Endodermal cell (in vitro differentiated cells): Measurements from ENCODE around the gene KIF5C. TPM values are rescaled to one million over a fixed set of nuclear protein-coding genes. Genes with fewer than 3 reads are reported as not detected.

Experiments used
- DNase-seq: peaks from one replicate; pipeline ENCODE4 v3.0.0-alpha.2; 2017
- H3K27ac ChIP-seq: 2 replicates; pipeline ENCODE4 v1.5.1; 2013; ENCODE audit warnings: mild to moderate bottlenecking, low read depth, low read length, moderate library complexity
- H3K27me3 ChIP-seq: 2 replicates; pipeline ENCODE4 v1.6.1; 2013; ENCODE audit warnings: mild to moderate bottlenecking, low read length, moderate library complexity; ENCODE audit not compliant: insufficient read depth, control insufficient read depth, poor library complexity, severe bottlenecking
- H3K36me3 ChIP-seq: 2 replicates; pipeline ENCODE4 v1.7.0; 2013; ENCODE audit warnings: mild to moderate bottlenecking, low read length, moderate library complexity; ENCODE audit not compliant: control insufficient read depth, insufficient read depth
- H3K4me1 ChIP-seq: one replicate; pipeline ENCODE4 v1.7.0; 2013; ENCODE audit warnings: low read length; ENCODE audit not compliant: control insufficient read depth, insufficient read depth
- H3K4me3 ChIP-seq: 2 replicates; pipeline ENCODE4 v1.5.1; 2013; ENCODE audit warnings: mild to moderate bottlenecking, low read length, moderate library complexity
- H3K9ac ChIP-seq: 2 replicates; pipeline ENCODE4 v1.6.1; 2013; ENCODE audit warnings: mild to moderate bottlenecking, low read length, moderate library complexity; ENCODE audit not compliant: poor library complexity, severe bottlenecking; ENCODE audit errors: extremely low read depth
- H3K9me3 ChIP-seq: 2 replicates; pipeline ENCODE4 v1.6.1; 2013; ENCODE audit warnings: mild to moderate bottlenecking, low read length, moderate library complexity; ENCODE audit not compliant: control insufficient read depth
- H3K27ac Mint-ChIP-seq: 2 replicates; pipeline ENCODE4 v1.8.0; 2020; ENCODE audit warnings: mixed read lengths
- H3K27me3 Mint-ChIP-seq: 2 replicates; pipeline ENCODE4 v1.8.0; 2021; ENCODE audit warnings: mild to moderate bottlenecking, mixed read lengths; ENCODE audit not compliant: insufficient read depth
- H3K36me3 Mint-ChIP-seq: 2 replicates; pipeline ENCODE4 v1.8.0; 2020; ENCODE audit warnings: low read depth, mixed read lengths
- H3K4me1 Mint-ChIP-seq: 2 replicates; pipeline ENCODE4 v1.8.0; 2020; ENCODE audit warnings: mixed read lengths
- H3K4me3 Mint-ChIP-seq: 2 replicates; pipeline ENCODE4 v1.8.0; 2020; ENCODE audit warnings: mild to moderate bottlenecking, moderate library complexity, mixed read lengths
- H3K9me3 Mint-ChIP-seq: 2 replicates; pipeline ENCODE4 v1.8.0; 2020; ENCODE audit warnings: mild to moderate bottlenecking, mixed read lengths
- CTCF ChIP-seq: fragments of 200-600 bp; sonication (generic); conservative IDR thresholded peaks from 2 replicates; pipeline ENCODE4 v1.5.0; 2021; ENCODE audit warnings: antibody characterized with exemption, mild to moderate bottlenecking
- WGBS, 2 experiments: methylation state at CpG; one replicate each; pipeline versions ENCODE4 v1.1.5 to v1.1.7; 2013; ENCODE audit warnings: missing lambda C conversion rate in 2 of 2, mixed read lengths in 1 of 2; ENCODE audit not compliant: insufficient coverage in 1 of 2, insufficient read length in 1 of 2; 5-methylcytosine and 5-hydroxymethylcytosine counted together
- total RNA-seq, 2 donors: library from RNA; stranded (reverse); fragmentation: NEBNext Ultra II Directional in 1 of 2; extraction: Animal tissue kit (Norgen Biotek cat#: 25700) in 1 of 2; gene quantifications; 2 replicates in 1 of 2; 3 replicates in 1 of 2; pipeline ENCODE4 v1.2.1, GENCODE V29; 2021

Gene KIF5C
- total RNA-seq, 2 donors from 2014 or later = 39.1 to 41.9 TPM

- H3K4me3 Mint-ChIP-seq = no peak overlapping the region
- no peak for DNase-seq
- H3K4me1 Mint-ChIP-seq = no peaks in the 10 kb centered on the region
- peaks cover 32% of the 10 kb centered on the region for H3K36me3 Mint-ChIP-seq
- H3K9me3 Mint-ChIP-seq = no peaks in the 10 kb centered on the region
- Histone ChIP-seq H3K4me3 (no peak overlapping the region), H3K4me1 (no peaks in the 10 kb centered on the region), H3K36me3 (peaks cover 43% of the 10 kb centered on the region), H3K27me3 (no peaks in the 10 kb centered on the region), H3K9ac (no peak overlapping the region), H3K27ac (no peak overlapping the region), H3K9me3 (no peaks in the 10 kb centered on the region)
- no peaks in the 10 kb centered on the region for H3K27me3 Mint-ChIP-seq
- no peak for TF ChIP-seq CTCF
- H3K27ac Mint-ChIP-seq = no peak overlapping the region
Observed at GRCh38 chr2:148983896-148984295, 108.9 kb downstream of the KIF5C start.

- no peak overlapping the region for H3K9ac ChIP-seq
- Mint-ChIP-seq H3K4me1 (no peaks in the 10 kb centered on the region), H3K4me3 (no peak overlapping the region), H3K27ac (no peak overlapping the region), H3K9me3 (no peaks in the 10 kb centered on the region), H3K36me3 (peaks cover 32% of the 10 kb centered on the region), H3K27me3 (no peaks in the 10 kb centered on the region)
- H3K27me3 ChIP-seq = no peaks in the 10 kb centered on the region
- no peak overlapping the region for H3K27ac ChIP-seq
- TF ChIP-seq CTCF = no peak
- H3K9me3 ChIP-seq = no peaks in the 10 kb centered on the region
- no peak for DNase-seq
- H3K36me3 ChIP-seq = peaks cover 43% of the 10 kb centered on the region
- no peak overlapping the region for H3K4me3 ChIP-seq
- H3K4me1 ChIP-seq = no peaks in the 10 kb centered on the region
Observed at GRCh38 chr2:148984449-148984848, 109.4 kb downstream of the KIF5C start.

- Histone ChIP-seq H3K9me3 (no peaks in the 10 kb centered on the region), H3K27ac (no peak overlapping the region), H3K4me1 (no peaks in the 10 kb centered on the region), H3K36me3 (peaks cover 27% of the 10 kb centered on the region), H3K27me3 (no peaks in the 10 kb centered on the region), H3K4me3 (no peak overlapping the region), H3K9ac (no peak overlapping the region)
- no peak overlapping the region for H3K27ac Mint-ChIP-seq
- peaks cover 27% of the 10 kb centered on the region for H3K36me3 Mint-ChIP-seq
- H3K9me3 Mint-ChIP-seq = no peaks in the 10 kb centered on the region
- DNase-seq = no peak
- no peak overlapping the region for H3K4me3 Mint-ChIP-seq
- no peaks in the 10 kb centered on the region for H3K4me1 Mint-ChIP-seq
- TF ChIP-seq CTCF = no peak
- no peaks in the 10 kb centered on the region for H3K27me3 Mint-ChIP-seq
- 94 to 100% methylated on average over 1 to 6 of the region's 6 CpGs for WGBS, 2 experiments
Observed at GRCh38 chr2:148987286-148987685, 112.3 kb downstream of the KIF5C start.
